Tibial artery (tissue), 4 donors: ENCODE data around the gene SLC12A3.

ENCODE experiments used
- DNase-seq, 2 donors: peaks; one replicate each; pipeline ENCODE4 v3.0.0-alpha.2; 2019
- H3K27ac ChIP-seq, 2 donors: fragments of 200-600 bp; sonication (generic) in 1 of 2; 1 replicate in 1 of 2; 2 replicates in 1 of 2; pipeline ENCODE4 v1.5.1; 2018 to 2019; ENCODE audit warnings: mild to moderate bottlenecking in 1 of 2
- H3K27me3 ChIP-seq, 2 donors: fragments of 200-600 bp; sonication (generic) in 1 of 2; one replicate each; pipeline versions ENCODE4 v1.5.1 to v1.6.0; 2016 to 2019
- H3K36me3 ChIP-seq, 3 donors: fragments of 200-600 bp; sonication (generic) in 2 of 3; one replicate each; pipeline ENCODE4 v1.5.1; 2016 to 2019; ENCODE audit warnings: mild to moderate bottlenecking in 2 of 3
- H3K4me1 ChIP-seq, 4 donors: fragments of 200-600 bp; sonication (generic) in 2 of 4; 1 replicate in 3 of 4; 2 replicates in 1 of 4; pipeline ENCODE4 v1.5.1; 2016 to 2019
- H3K4me3 ChIP-seq, 2 donors: fragments of 200-600 bp; sonication (generic) in 1 of 2; 1 replicate in 1 of 2; 2 replicates in 1 of 2; pipeline ENCODE4 v1.5.1; 2018 to 2019; ENCODE audit warnings: mild to moderate bottlenecking in 2 of 2
- H3K9me3 ChIP-seq, 3 donors: fragments of 200-600 bp; sonication (generic) in 1 of 3; one replicate each; pipeline ENCODE4 v1.5.1; 2016 to 2019
- CTCF ChIP-seq, 2 experiments: fragments of 200-600 bp in 1 of 2; fragments of 450-650 bp in 1 of 2; IDR thresholded peaks; one replicate each; pipeline ENCODE4 v1.5.1; 2017 to 2019; ENCODE audit warnings: antibody characterized with exemption in 2 of 2, mild to moderate bottlenecking in 1 of 2, moderate library complexity in 1 of 2
- intact Hi-C: fragments of 100-400 bp; cut with DNase I; formaldehyde crosslinking; loops from one replicate; pipeline ENCODE4 v1.15.0; 2023; ENCODE audit warnings: low total_unique reads

SLC12A3 gene

GRCh38 chr16:56941092-56941491, 76.1 kb downstream of the SLC12A3 start:
- no peak overlapping the region for H3K4me3 ChIP-seq
- H3K27ac ChIP-seq: no peak overlapping the region
- H3K36me3 ChIP-seq: peaks cover 92 to 97% (median 96%) of the 10 kb centered on the region in 3 donors
- H3K27me3 ChIP-seq: no peaks in the 10 kb centered on the region
- no peak for TF ChIP-seq CTCF (IDR thresholded peaks at IDR 0.05)
- no peaks in the 10 kb centered on the region for H3K9me3 ChIP-seq
- DNase-seq: no peak
- intact Hi-C loops: no loop called here
- peaks cover 3 to 34% (median 10%) of the 10 kb centered on the region in 4 donors for H3K4me1 ChIP-seq

GRCh38 chr16:56941856-56942331, 76.9 kb downstream of the SLC12A3 start:
- H3K27me3 ChIP-seq: no peaks in the 10 kb centered on the region
- H3K36me3 ChIP-seq: peaks cover 84 to 97% (median 95%) of the 10 kb centered on the region in 3 donors
- H3K9me3 ChIP-seq: no peaks in the 10 kb centered on the region
- no peak for TF ChIP-seq CTCF (IDR thresholded peaks at IDR 0.05)
- no peak overlapping the region for H3K27ac ChIP-seq
- peak in 1 of 2 donors; percentile 35 for DNase-seq
- intact Hi-C loops: no loop called here
- no peak overlapping the region for H3K4me3 ChIP-seq
- peaks cover 3 to 34% (median 9%) of the 10 kb centered on the region in 4 donors for H3K4me1 ChIP-seq

GRCh38 chr16:56943761-56944375, 78.9 kb downstream of the SLC12A3 start:
- intact Hi-C loops: no loop called here
- Histone ChIP-seq H3K27me3 (no peaks in the 10 kb centered on the region), H3K4me1 (peaks cover 3 to 26% (median 9%) of the 10 kb centered on the region in 4 donors), H3K4me3 (no peak overlapping the region), H3K36me3 (peaks cover 64 to 90% (median 75%) of the 10 kb centered on the region in 3 donors), H3K9me3 (no peaks in the 10 kb centered on the region), H3K27ac (no peak overlapping the region)
- DNase-seq: peak in 1 of 2 donors; percentile 31
- no peak for TF ChIP-seq CTCF (IDR thresholded peaks at IDR 0.05)

GRCh38 chr16:56944954-56945839, 80.2 kb downstream of the SLC12A3 start:
- Histone ChIP-seq H3K4me3 (no peak overlapping the region), H3K9me3 (no peaks in the 10 kb centered on the region), H3K36me3 (peaks cover 51 to 82% (median 62%) of the 10 kb centered on the region in 3 donors), H3K27ac (peak overlapping the region; percentile 26 to 28), H3K27me3 (no peaks in the 10 kb centered on the region), H3K4me1 (peaks cover 3 to 26% (median 9%) of the 10 kb centered on the region in 4 donors)
- intact Hi-C loops: no loop called here
- DNase-seq: peak in 1 of 2 donors; percentile 51
- TF ChIP-seq CTCF (IDR thresholded peaks at IDR 0.05): no peak

GRCh38 chr16:56945847-56946527, 81.0 kb downstream of the SLC12A3 start:
- Histone ChIP-seq H3K27ac (peak overlapping the region; percentile 26 to 28), H3K9me3 (no peaks in the 10 kb centered on the region), H3K36me3 (peaks cover 43 to 74% (median 54%) of the 10 kb centered on the region in 3 donors), H3K4me3 (no peak overlapping the region), H3K4me1 (peaks cover 3 to 26% (median 9%) of the 10 kb centered on the region in 4 donors), H3K27me3 (no peaks in the 10 kb centered on the region)
- no peak for TF ChIP-seq CTCF (IDR thresholded peaks at IDR 0.05)
- peak in 1 of 2 donors; percentile 49 for DNase-seq
- intact Hi-C loops: no loop called here
